Muscle of leg (tissue), 11 donors: Measurements from ENCODE around the gene PLCD3. TPM values are rescaled to one million over a fixed set of nuclear protein-coding genes. Genes with fewer than 3 reads are reported as not detected.

Source experiments
- DNase-seq: peaks from one replicate; pipeline ENCODE4 v3.0.0; 2013
- H3K27ac ChIP-seq: one replicate; pipeline ENCODE4 v1.5.1; 2013; ENCODE audit warnings: mild to moderate bottlenecking, low read length, control low read depth
- H3K27me3 ChIP-seq: one replicate; pipeline ENCODE4 v1.6.1; 2013; ENCODE audit warnings: low read length; ENCODE audit not compliant: control insufficient read depth, insufficient read depth
- H3K36me3 ChIP-seq: one replicate; pipeline ENCODE4 v1.6.1; 2013; ENCODE audit warnings: low read length; ENCODE audit not compliant: control insufficient read depth, insufficient read depth
- H3K4me1 ChIP-seq: one replicate; pipeline ENCODE4 v1.6.1; 2013; ENCODE audit warnings: low read length; ENCODE audit not compliant: control insufficient read depth, insufficient read depth
- H3K4me3 ChIP-seq: one replicate; pipeline ENCODE4 v1.5.1; 2013; ENCODE audit warnings: low read length, control low read depth
- H3K9me3 ChIP-seq: replicated peaks from 2 replicates; pipeline ENCODE4 v1.6.1; 2013; ENCODE audit warnings: low read depth, low read length; ENCODE audit not compliant: control insufficient read depth
- WGBS: methylation state at CpG from one replicate; pipeline ENCODE4 v1.1.5; 2013; ENCODE audit warnings: missing lambda C conversion rate; ENCODE audit not compliant: insufficient coverage; 5-methylcytosine and 5-hydroxymethylcytosine counted together
- polyA plus RNA-seq, 8 donors: library from polyadenylated mRNA; unstranded; fragments of 120-200 nt; gene quantifications; one replicate each; pipeline versions ENCODE4 v1.2.1 to v1.2.3, GENCODE V29; 2013; ENCODE audit warnings: inconsistent platforms in 1 of 8, low replicate concordance in 1 of 8; ENCODE audit not compliant: insufficient read length in 8 of 8, insufficient read depth in 1 of 8
- total RNA-seq: library from RNA; stranded (reverse); fragments of 120-200 nt; gene quantifications from one replicate; pipeline ENCODE4 v1.2.4, GENCODE V29; 2013

The PLCD3 gene
- total and polyA plus RNA-seq, 9 donors = 15.1 to 53.0 (median 39.4) TPM

GRCh38 chr17:45110676-45111611, 21.4 kb downstream of the PLCD3 start:
- H3K27me3 ChIP-seq = no peaks in the 10 kb centered on the region
- H3K4me1 ChIP-seq = peaks cover 34% of the 10 kb centered on the region
- no peak overlapping the region for H3K4me3 ChIP-seq
- WGBS = 72% methylated on average over 11 of the region's 16 CpGs
- H3K36me3 ChIP-seq = peaks cover 48% of the 10 kb centered on the region
- no peaks in the 10 kb centered on the region for H3K9me3 ChIP-seq
- peak; percentile 74 for DNase-seq
- H3K27ac ChIP-seq = peak overlapping the region; percentile 4

GRCh38 chr17:45108595-45109521, 23.5 kb downstream of the PLCD3 start:
- peaks cover 34% of the 10 kb centered on the region for H3K4me1 ChIP-seq
- H3K27ac ChIP-seq = no peak overlapping the region
- peaks cover 67% of the 10 kb centered on the region for H3K36me3 ChIP-seq
- 56% methylated on average over 6 of the region's 12 CpGs for WGBS
- H3K9me3 ChIP-seq = no peaks in the 10 kb centered on the region
- DNase-seq = no peak
- no peaks in the 10 kb centered on the region for H3K27me3 ChIP-seq
- no peak overlapping the region for H3K4me3 ChIP-seq

- H3K9me3 ChIP-seq = no peaks in the 10 kb centered on the region
- peaks cover 34% of the 10 kb centered on the region for H3K4me1 ChIP-seq
- peak overlapping the region; percentile 26 for H3K27ac ChIP-seq
- WGBS = 62% methylated on average over 3 of the region's 9 CpGs
- no peak for DNase-seq
- no peaks in the 10 kb centered on the region for H3K27me3 ChIP-seq
- no peak overlapping the region for H3K4me3 ChIP-seq
- peaks cover 68% of the 10 kb centered on the region for H3K36me3 ChIP-seq
Observed at GRCh38 chr17:45108051-45108450, 24.3 kb downstream of the PLCD3 start.

GRCh38 chr17:45107293-45108010, 24.9 kb downstream of the PLCD3 start:
- H3K9me3 ChIP-seq = no peaks in the 10 kb centered on the region
- H3K4me1 ChIP-seq = peaks cover 34% of the 10 kb centered on the region
- H3K27me3 ChIP-seq = no peaks in the 10 kb centered on the region
- no peak overlapping the region for H3K4me3 ChIP-seq
- 32% methylated on average over 11 of the region's 13 CpGs for WGBS
- DNase-seq = peak; percentile 74
- H3K27ac ChIP-seq = peak overlapping the region; percentile 26
- H3K36me3 ChIP-seq = peaks cover 69% of the 10 kb centered on the region

GRCh38 chr17:45106582-45106981, 25.7 kb downstream of the PLCD3 start:
- no peak for DNase-seq
- Histone ChIP-seq H3K27me3 (no peaks in the 10 kb centered on the region), H3K27ac (no peak overlapping the region), H3K4me1 (peaks cover 36% of the 10 kb centered on the region), H3K4me3 (no peak overlapping the region), H3K9me3 (no peaks in the 10 kb centered on the region), H3K36me3 (peaks cover 78% of the 10 kb centered on the region)
- WGBS = 70% methylated on average over 4 of the region's 5 CpGs

GRCh38 chr17:45106096-45106495, 26.2 kb downstream of the PLCD3 start:
- Histone ChIP-seq H3K4me1 (peaks cover 31% of the 10 kb centered on the region), H3K36me3 (peaks cover 80% of the 10 kb centered on the region), H3K27ac (peak overlapping the region; percentile 35), H3K9me3 (no peaks in the 10 kb centered on the region), H3K27me3 (no peaks in the 10 kb centered on the region), H3K4me3 (no peak overlapping the region)
- WGBS = 63% methylated on average over 3 of the region's 5 CpGs
- peak; percentile 64 for DNase-seq

- H3K27ac ChIP-seq = no peak overlapping the region
- WGBS = 83% methylated on average over 12 of the region's 17 CpGs
- H3K36me3 ChIP-seq = peaks cover 84% of the 10 kb centered on the region
- no peak overlapping the region for H3K4me3 ChIP-seq
- H3K27me3 ChIP-seq = no peaks in the 10 kb centered on the region
- DNase-seq = no peak
- H3K4me1 ChIP-seq = peaks cover 25% of the 10 kb centered on the region
- no peaks in the 10 kb centered on the region for H3K9me3 ChIP-seq
Observed at GRCh38 chr17:45104907-45105624, 27.2 kb downstream of the PLCD3 start.

GRCh38 chr17:45104497-45104896, 27.8 kb downstream of the PLCD3 start:
- Histone ChIP-seq H3K27me3 (no peaks in the 10 kb centered on the region), H3K4me1 (peaks cover 25% of the 10 kb centered on the region), H3K36me3 (peaks cover 88% of the 10 kb centered on the region), H3K4me3 (no peak overlapping the region), H3K27ac (no peak overlapping the region), H3K9me3 (no peaks in the 10 kb centered on the region)
- no peak for DNase-seq
- WGBS = 95% methylated on average over 6 of the region's 6 CpGs

- Histone ChIP-seq H3K27ac (no peak overlapping the region), H3K36me3 (peaks cover 88% of the 10 kb centered on the region), H3K4me3 (no peak overlapping the region), H3K9me3 (no peaks in the 10 kb centered on the region), H3K27me3 (no peaks in the 10 kb centered on the region), H3K4me1 (peaks cover 25% of the 10 kb centered on the region)
- 87% methylated on average over 8 of the region's 8 CpGs for WGBS
- no peak for DNase-seq
Observed at GRCh38 chr17:45104029-45104428, 28.3 kb downstream of the PLCD3 start.
